ENCODE measurements around the gene GDA.

GDA gene

GRCh38 chr9:72150661-72151060 is 1.4 kb downstream of the GDA start:
- no peak for DNase-seq (ENCODE audit: low read depth in 2 of 2)

DNA sequence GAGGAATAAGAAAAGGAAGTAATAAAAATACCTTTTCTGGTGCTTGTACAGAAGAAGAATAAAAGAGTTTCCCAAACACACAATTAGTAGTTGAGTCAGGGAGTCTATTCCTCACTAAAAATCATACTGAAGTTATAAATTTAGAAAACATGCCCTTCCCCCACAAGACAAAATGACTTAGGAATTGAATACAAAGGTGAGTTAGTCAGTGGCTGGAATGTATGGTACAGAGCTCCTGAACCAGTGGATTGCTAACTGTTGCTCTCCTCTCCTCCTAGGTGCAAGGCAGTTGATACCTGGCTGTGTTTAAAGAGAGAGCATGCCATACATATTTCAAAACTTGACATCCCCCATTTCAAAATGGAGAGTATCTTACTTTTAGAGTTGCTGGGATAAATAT is 1.9 kb downstream of the GDA start:
- no peak for DNase-seq (ENCODE audit: low read depth in 2 of 2)

DNA sequence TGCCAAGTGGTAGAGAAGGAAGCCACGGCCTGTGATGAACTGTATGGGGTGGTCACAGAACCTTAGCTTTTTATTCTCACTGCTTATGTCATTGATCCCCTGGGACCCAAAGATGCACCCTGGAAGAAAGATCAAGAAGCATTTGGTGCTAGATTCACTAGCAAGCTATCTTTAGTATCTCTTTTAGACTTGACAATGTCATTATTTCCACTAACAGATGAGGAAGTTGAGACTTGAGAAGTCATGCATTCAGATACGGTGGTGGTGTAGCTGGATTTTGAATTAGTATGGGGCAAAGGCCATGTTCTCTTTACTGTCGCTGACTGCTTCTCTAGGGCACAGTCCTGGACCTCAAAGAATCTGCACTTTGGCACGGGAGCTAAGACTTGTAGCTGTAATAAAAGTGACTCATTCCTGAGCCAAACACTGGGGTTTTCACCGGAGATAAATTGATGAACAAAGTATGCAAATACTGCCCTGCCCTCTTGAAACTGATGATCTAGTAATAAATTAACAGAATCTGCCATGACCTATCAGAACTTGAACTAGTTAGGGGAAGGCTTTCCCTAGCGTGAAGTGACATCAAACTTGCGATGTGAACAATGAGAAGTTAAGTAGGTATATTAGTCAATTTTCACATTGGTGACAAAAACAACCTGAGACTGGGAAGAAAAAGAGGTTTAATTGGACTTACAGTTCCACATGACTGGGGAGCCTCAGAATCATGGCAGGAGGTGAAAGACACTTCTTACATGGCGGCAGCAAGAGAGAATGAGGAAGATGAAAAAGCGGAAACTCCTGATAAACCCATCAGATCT is 5.4 kb downstream of the GDA start:
- no peak for DNase-seq (ENCODE audit: low read depth in 2 of 2)

GRCh38 chr9:72155301-72155700 is 6.1 kb downstream of the GDA start:
- no peak for DNase-seq (ENCODE audit: low read depth in 2 of 2)

GRCh38 chr9:72156586-72156985 is 7.3 kb downstream of the GDA start:
- no peak for DNase-seq (ENCODE audit: low read depth in 2 of 2)

- no peak for DNase-seq (ENCODE audit: low read depth in 2 of 2)
Measured at GRCh38 chr9:72158680-72159079, 9.4 kb downstream of the GDA start.

GRCh38 chr9:72160446-72161123 is 11.3 kb downstream of the GDA start:
- DNase-seq (ENCODE audit: low read depth in 2 of 2): no peak

DNA sequence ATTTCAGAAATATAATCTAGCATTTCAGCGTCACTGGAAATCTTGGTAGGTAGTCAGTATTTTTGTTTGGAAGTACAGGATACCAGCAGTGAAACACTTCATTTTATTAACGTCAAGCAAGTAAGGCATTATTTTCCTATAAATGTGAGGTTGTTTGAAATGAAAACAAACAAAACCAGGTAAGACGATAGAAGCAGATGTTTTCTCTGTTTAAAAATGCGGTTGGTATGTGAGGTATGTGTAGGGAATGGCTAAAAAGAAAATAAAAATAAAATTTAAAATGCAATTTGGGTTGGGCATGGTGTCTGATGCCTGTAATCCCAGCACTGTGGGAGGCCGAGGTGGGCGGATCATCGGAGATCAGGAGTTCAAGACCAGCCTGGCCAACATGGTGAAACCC is 16.1 kb downstream of the GDA start:
- no peak for DNase-seq (ENCODE audit: low read depth in 2 of 2)

DNA sequence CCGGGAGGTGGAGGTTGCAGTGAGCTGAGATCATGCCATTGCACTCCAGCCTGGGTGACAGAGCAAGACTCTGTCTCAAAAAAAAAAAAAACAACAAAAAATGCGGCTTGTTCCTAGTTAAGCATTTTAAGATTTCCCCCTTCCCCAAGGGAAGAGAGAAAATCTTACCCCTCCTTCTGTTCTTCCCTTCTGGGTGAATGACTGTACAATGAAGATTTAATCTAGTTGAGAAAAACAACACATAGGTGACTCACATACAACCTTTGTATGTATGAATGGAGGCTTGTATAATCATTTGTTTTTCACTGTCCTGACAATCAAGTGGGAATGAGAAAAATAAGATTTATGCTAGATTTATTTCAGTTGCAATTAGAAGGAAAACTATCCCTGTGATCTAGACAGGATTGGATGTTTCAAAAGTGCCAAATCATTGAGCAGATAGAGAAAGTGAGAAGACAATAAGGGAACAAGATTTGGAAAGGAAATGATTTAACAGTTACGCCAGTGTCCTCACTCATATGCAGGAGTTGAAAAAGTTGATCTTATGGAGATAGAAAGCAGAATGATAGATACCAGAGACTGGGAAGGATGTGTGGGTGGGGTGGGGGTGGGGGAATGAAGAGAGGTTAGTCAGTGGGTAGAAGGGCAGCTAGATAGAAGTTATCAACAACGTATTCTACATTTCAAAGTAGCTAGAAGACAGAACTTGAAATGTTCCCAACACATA is 16.7 kb downstream of the GDA start:
- DNase-seq (ENCODE audit: low read depth in 2 of 2): no peak

- no peak for DNase-seq (ENCODE audit: low read depth in 2 of 2)
Measured at GRCh38 chr9:72168075-72168474, 18.8 kb downstream of the GDA start.

GRCh38 chr9:72169178-72169577 is 19.9 kb downstream of the GDA start:
- DNase-seq (ENCODE audit: low read depth in 2 of 2): no peak

DNA sequence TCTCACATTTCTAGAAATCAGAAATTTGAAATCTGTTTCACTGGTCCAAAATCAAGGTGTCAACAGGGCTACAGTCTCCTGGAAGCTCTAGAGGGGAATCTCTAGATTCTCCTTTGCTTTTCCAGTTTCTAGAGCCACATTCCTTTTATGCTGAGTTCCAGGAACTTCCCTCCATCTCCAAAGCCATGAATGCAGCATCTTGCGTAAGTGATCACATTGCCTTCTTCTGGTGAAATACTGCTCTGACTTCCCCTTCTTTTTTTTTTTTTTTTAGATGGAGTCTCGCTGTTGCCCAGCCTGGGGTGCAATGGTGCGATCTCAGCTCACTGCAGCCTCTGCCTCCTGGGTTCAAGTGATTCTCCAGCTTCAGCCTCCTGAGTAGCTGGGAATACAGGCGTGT is 23.8 kb downstream of the GDA start:
- DNase-seq (ENCODE audit: low read depth in 2 of 2): no peak

- no peak for DNase-seq (ENCODE audit: low read depth in 2 of 2)
Measured at GRCh38 chr9:72185561-72185960, 36.3 kb downstream of the GDA start.

DNA sequence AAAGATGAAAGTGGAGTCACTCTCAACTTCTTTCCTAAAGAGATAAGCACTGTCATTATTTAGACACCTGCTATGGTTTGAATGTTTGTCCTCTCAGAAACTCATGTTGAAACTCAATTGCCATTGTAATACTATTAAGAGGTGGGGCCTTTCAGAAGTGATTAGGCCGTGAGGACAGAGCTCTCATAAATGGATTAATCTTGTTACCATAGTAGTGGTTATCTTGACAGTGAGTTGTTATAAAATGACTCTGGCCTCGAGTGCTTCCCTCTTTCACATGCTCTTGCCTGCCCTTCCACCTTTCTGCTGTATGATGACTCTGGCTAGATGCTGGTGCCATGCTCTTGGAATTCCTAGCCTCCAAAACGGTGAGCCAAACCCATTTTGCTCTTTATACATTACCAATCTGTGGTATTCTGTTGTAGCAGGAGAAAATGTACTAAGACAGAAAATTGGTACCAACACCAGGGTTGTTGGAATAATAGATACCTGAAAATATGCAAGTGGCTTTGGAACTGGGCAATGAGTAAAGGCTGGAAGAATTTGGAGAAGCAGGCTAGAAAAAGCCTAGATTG is 38.0 kb downstream of the GDA start:
- DNase-seq (ENCODE audit: low read depth in 2 of 2): no peak

GRCh38 chr9:72188232-72188631 is 39.0 kb downstream of the GDA start:
- no peak for DNase-seq (ENCODE audit: low read depth in 2 of 2)

DNA sequence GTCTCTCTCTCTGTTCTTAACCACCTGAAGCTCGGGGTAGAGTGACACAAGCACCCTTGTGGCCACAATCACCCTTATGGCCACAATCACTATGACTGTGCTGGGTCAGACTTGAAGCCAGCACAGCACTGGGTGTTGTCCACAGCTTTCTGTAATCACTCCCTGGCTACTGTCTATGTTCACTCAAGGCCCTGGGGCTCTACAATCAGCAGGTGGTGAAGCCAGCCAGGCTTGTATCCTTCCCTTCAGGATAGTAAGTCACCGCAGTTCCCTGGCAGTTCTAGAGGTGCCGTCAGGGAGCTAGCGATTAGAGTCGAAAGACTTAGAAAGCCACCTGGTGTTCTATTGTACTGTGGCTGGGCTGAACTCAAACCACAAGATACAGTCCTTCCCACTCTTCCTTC is 44.2 kb downstream of the GDA start:
- no peak for DNase-seq (ENCODE audit: low read depth in 2 of 2)

DNA sequence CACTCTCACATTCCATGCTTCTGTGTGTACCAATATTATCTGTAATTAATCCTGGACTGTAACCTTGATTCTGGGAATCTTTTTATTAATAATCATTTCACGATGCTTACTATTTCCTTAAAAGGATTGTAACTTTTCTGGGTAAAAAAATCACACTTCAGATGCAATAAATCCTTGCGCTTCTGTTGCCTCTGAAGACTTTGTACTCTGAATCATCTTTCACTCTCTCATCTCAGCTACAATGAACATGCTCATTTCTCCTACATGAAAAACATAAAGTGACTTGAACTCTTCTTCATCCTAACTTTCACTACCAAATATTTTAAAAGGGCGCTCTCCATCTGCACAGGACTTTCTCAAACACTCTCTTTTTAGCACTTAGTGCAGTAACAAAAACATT is 50.0 kb downstream of the GDA start:
- DNase-seq (ENCODE audit: low read depth in 2 of 2): no peak

DNA sequence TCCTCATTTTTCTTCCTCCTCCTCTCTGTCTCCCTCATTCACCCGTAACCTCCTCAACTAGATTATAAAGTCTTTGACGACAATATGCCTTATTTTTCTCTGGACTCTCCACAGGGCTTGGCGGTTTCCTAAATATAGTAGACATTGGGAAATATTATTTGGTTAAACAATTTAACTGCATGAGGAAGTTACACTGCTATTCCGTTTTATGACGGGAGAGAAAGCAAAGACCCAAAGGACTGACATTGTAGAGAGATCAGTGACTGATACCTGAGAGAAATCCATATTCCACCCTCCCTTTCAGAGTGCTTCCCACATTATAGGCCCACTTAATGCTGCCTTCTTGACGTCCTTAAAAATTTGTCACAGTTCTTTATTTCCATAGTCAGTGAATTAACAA is 51.2 kb downstream of the GDA start:
- no peak for DNase-seq (ENCODE audit: low read depth in 2 of 2)

DNA sequence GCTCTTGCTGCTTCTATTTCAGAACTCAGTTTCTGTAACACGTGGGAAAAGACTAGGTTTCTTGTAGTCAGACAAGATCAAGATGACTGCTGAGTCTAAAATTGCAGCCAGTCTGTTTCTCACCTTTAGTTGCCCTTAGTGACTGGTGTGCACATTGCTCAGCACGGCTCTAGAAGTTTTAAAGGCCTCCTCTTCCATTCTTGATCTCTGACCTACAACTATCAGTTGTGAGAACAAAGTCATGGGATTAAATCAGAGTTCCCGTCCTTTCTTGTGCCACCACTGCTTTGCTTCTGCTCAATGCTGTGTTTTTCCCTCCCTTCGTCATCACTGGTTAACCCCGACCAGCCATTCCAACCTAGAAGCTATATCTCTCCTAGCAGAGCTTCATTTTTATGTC is 52.8 kb downstream of the GDA start:
- no peak for DNase-seq (ENCODE audit: low read depth in 2 of 2)

- peak; percentile 2 to 3 for DNase-seq (ENCODE audit: low read depth in 2 of 2)
Measured at GRCh38 chr9:72203205-72203803, 54.1 kb downstream of the GDA start.

- no peak for DNase-seq (ENCODE audit: low read depth in 2 of 2)
Measured at GRCh38 chr9:72204062-72204461, 54.8 kb downstream of the GDA start.

GRCh38 chr9:72205513-72205912 is 56.3 kb downstream of the GDA start:
- no peak for DNase-seq (ENCODE audit: low read depth in 2 of 2)
